GM21515 (cell line): ENCODE measurements around the gene GSK3A.
"Not testable (repeated sequence)": the region's sequence is repeated elsewhere in the genome, so short reads cannot be mapped to it uniquely, and the experiment has no call there.

Experiments used
- ATAC-seq: cut with Tn5 transposase; IDR thresholded peaks from one replicate; pipeline ENCODE4 v1.9.1; 2021; ENCODE audit not compliant: unreplicated experiment

Gene GSK3A

GRCh38 chr19:42268704-42269477 is 26.5 kb upstream of the GSK3A start, which contains the start of gene CIC:
Gene CIC, plus strand, starts transcription at chr19:42269252. Its CDS starts 2,532 bp downstream, at chr19:42271784.
- ATAC-seq: peak; percentile 72

- ATAC-seq: peak; percentile 50
These were observed 25.8 kb upstream of the GSK3A start for GRCh38 chr19:42268142-42268703.

- ATAC-seq: no peak
These were observed 25.3 kb upstream of the GSK3A start for GRCh38 chr19:42267644-42268141.

- not testable (repeated sequence) for ATAC-seq
These were observed 24.7 kb upstream of the GSK3A start for GRCh38 chr19:42266928-42267603.

- not testable (repeated sequence) for ATAC-seq
These were observed 23.7 kb upstream of the GSK3A start for GRCh38 chr19:42266105-42266504.

GRCh38 chr19:42261763-42262162 is 19.4 kb upstream of the GSK3A start:
- no peak for ATAC-seq

- ATAC-seq: not testable (repeated sequence)
These were observed 15.4 kb upstream of the GSK3A start for GRCh38 chr19:42257842-42258241.

- ATAC-seq: no peak
These were observed 13.7 kb upstream of the GSK3A start for GRCh38 chr19:42255766-42256745.

- ATAC-seq: peak; percentile 53
These were observed 12.7 kb upstream of the GSK3A start, which contains the start of gene ERF for GRCh38 chr19:42254850-42255765. Gene ERF, minus strand, starts transcription at chr19:42255128. Its CDS starts 129 bp downstream, at chr19:42254999.

GRCh38 chr19:42254089-42254849 is 11.9 kb upstream of the GSK3A start:
- ATAC-seq: peak; percentile 29

- ATAC-seq: peak; percentile 15
These were observed 11.1 kb upstream of the GSK3A start for GRCh38 chr19:42253245-42254088.

- no peak for ATAC-seq
These were observed 10.2 kb upstream of the GSK3A start for GRCh38 chr19:42252365-42253244.

GRCh38 chr19:42251572-42252358 is 9.4 kb upstream of the GSK3A start:
- ATAC-seq: no peak

- ATAC-seq: no peak
These were observed 8.5 kb upstream of the GSK3A start for GRCh38 chr19:42250666-42251531.

- ATAC-seq: no peak
These were observed 7.8 kb upstream of the GSK3A start for GRCh38 chr19:42250183-42250665.
